Renal cortical epithelial cell (primary cell): Measurements from ENCODE around the gene CASP12. TPM values are rescaled to one million over a fixed set of nuclear protein-coding genes. Genes with fewer than 3 reads are reported as not detected.
A peak's percentile ranks its signal among the peaks of the same experiment; 100 is the strongest.
"Not testable (repeated sequence)": the region's sequence is repeated elsewhere in the genome, so short reads cannot be mapped to it uniquely, and the experiment has no call there.

Experiments used
- DNase-seq: peaks from one replicate; pipeline ENCODE4 v3.0.0-alpha.2; 2011; ENCODE audit warnings: low read depth
- total RNA-seq: library from RNA; depleted of rRNA; stranded (reverse); fragments of >200 nt; gene quantifications from 2 replicates; pipeline ENCODE4 v1.2.3, GENCODE V29; 2014

Gene CASP12
- not detected in 2 replicates for total RNA-seq

DNA sequence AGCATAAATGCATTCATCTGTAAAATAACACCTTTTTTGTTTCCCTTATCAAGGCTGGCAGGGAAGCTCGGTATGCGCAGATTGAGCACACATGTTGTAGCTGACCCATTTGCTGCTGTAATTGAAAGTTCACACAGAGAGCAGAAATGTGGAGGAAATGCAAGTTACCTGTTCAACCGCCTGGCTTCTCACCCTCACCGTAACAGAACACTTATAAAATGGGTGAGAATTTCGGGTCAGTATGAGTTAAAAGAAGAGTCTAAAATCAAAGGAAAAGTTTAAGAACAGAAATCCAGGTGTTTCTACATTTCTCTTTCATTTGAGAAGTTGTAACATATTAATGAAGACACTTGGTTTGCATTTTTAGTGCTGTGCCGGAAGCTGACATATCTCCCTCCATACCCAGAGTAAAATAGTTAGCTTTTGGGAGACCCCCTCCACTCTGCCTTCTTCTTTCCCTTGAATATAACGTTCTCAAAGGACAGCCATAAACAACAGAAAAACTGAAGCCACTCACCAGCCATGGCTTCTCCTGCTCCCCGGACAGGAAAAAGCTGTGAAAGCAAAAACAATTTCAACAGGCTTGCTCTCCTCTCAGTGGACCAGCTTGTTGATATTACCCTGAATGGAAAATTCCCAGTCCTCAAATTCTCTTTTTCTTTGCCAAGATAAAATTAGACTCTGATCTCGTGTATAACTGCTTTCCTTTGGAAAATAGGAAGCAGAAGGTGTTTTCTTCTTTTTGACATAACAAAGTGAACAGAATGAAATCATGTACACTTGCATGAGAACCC is at the start of gene CASP12:
TSS of gene CASP12 (minus strand) at position 570 of the 794 bp plus-strand sequence.
- DNase-seq: no peak

DNA sequence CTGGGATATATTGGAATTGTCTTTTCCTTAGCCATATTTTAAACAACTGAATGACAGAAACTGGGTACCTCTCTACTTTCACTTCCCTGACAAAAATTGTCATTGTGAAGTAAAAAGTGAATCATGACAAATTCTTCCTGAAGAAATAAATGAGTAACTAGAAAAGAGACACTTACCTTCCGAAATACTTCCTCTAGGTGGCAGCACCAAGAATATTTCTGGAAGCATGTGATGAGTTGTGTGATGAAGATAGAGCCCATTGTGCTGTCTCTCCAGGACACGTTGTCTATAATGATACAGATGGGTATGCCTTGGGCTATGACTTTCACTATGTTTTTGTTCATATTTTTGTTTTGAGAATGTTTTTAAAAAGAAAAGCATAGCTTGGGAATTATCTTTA is 48.6 kb upstream of the CASP12 start:
- DNase-seq: peak; percentile 75

DNA sequence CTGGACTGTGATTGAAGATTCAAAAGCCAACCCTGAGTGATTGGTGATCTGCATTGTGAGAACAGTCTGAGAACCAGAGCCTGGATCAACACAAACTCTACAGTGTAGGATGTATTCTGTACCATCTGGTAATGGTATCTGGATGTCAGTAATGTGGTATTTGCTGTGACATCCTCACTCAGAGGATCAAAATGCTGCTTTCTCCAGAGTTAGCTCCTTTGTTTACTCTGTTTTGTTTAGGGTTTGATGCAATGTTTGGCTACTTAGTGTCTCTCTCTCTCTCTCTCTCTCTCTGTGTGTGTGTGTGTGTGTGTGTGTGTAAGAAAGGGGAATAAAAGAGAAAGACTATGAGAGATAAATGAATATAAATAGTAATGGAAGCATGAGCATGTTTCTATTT is 45.8 kb upstream of the CASP12 start:
- no peak for DNase-seq

DNA sequence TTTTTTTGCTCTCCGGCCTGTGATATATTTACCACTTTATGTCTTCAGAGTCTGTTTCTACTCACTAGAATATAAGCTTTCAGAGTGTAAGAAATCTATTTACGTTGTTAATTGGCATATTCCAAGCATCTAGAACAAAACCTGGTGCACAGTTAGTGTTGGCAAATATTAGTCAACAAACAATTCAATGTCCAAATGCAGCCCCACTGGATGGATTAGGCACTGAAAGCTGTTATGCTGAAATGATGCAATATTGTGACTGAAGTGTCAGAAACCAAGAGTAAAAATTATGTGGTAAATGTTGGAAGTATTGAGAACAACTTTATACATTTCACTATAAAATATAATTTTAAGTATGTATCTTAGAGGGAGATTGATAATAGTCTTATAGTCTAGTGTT is 45.3 kb upstream of the CASP12 start:
- DNase-seq: no peak

DNA sequence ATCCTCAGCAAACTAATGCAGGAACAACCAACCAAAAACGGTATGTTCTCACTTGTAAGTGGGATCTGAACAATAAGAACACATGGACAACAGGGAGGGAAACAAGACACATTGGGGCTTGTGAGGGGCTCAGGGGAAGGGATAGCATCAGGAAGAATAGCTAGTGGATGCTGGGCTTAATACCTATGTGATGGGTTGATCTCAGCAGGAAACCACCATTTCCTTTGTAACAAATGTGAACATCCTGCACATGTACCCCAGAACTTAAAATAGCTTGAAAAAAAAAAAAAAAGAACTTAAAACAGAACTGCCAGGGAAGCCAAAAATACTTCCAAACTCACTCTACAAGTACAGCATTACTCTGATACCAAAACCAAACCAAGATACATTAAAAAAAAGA is 36.3 kb upstream of the CASP12 start:
- no peak for DNase-seq

DNA sequence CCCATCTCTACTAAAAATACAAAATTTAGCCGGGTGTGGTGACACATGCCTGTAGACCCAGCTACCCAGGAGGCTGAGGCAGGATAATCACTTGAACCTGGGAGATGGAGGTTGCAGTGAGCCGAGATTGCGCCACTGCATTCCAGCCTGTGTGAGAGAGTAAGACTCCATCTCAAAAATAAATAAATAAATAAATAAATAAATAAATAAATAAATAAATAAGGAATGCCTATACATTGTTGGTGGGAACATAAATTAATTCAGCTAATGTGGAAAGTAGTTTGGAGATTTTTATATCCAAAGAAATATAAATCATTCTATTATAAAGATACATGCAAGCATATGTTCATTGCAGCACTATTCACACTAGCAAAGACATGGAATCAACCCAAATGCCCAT is 35.8 kb upstream of the CASP12 start:
- not testable (repeated sequence) for DNase-seq

DNA sequence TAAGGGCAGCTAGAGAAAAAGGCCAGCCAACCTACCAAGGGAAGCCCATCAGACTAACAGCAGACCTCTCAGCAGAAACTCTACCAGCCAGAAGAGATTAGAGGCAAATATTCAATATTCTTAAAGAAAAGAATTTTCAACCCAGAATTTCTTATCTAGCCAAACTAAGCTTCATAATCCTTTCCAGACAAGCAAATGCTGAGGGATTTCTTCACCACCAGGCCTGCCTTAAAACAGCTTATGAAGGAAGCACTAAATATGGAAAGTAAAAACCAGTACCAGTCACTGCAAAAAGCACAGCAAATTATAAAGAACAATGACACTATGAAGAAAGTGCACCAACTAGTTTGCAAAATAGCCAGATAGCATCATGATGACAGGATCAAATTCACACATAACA is 30.6 kb upstream of the CASP12 start:
- no peak for DNase-seq

DNA sequence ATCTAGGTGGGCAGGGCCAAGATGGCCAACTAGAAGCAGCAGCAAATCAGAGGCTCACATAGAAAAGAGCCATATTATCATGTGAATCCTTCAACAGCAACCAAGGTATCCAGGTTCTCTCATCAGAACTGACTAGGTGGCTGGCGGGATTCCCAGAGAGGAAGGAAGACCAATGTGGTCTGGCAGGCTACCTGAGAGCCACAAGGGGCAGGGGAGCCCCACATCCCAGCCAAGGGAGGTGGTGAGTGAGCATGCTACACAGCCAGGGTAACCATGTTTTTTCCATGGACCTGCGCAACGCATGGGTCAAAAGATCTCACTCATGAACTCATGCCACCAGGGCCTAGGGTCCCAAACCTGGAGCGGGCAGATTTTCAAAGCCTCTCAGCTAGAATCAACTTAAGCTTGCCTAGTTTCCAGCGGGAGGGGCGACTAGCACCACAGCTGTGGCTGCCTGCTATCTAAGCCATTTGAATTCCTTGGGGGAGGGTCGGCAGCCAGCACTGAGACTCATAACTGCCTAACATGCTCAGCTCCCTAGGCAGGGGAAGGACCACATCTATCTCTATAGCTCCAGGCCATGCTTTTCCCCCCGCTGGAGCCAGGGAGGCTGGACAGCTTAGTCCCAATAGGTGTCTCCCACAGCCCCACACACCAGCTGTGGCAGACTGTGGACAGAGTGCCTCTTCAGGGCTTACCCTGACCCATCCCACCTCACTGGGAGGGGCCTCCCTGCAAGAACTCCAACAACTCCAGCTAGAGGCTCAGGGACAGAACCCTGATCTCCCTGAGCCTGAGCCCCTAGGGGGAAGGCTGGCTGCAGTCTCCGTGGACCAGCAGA is 28.7 kb upstream of the CASP12 start:
- DNase-seq: no peak

DNA sequence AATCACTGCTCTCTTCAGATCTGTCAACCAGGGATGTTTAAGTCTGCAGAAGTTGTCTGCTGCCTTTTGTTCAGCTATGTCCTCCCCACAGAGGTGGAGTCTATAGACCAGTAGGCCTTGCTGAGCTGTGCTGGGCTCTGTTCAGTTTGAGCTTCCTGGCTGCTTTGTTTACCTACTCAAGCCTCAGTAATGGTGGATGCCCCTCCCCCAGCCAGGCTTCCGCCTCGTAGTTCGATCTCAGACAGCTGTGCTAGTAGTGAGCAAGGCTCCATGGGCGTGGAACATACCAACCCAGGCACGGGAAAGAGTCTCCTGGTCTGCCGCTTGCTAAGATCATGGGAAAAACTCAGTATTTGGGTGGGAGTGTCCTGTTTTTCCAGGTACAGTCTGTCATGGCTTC is 27.6 kb upstream of the CASP12 start:
- no peak for DNase-seq

DNA sequence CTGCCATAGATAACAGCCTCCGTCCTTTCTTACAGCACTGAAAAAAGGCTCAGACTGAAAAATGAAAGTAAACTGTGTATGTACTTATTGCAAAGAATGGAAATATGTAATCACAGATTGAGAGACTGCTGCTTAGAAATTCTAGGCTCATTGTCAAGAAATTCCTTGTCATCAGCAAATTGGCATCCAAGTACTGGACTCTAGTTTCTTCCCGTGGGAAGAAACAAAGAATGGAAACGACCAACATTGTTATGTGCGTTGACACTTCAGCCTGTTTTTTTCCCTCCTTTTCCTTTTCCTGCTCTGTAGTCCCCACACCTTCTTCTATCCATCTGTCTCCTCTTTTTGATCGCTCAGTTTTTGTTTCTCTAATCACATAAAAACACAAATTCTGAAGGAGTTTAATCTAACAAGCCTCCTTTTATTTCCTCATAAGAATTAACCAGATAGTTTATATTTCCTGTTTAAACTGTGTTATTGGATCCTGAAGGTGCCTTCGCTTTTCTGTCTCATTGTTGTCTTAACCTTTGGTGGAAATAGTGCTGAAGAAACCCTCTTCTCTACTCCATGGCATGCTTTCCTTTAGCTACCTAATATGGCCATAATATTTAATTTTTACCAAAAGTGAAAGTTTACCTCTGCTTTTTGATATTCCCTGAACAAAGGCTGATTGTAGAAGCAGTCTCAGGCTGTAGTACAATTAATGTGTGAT is 20.0 kb upstream of the CASP12 start:
- DNase-seq: peak; percentile 12

DNA sequence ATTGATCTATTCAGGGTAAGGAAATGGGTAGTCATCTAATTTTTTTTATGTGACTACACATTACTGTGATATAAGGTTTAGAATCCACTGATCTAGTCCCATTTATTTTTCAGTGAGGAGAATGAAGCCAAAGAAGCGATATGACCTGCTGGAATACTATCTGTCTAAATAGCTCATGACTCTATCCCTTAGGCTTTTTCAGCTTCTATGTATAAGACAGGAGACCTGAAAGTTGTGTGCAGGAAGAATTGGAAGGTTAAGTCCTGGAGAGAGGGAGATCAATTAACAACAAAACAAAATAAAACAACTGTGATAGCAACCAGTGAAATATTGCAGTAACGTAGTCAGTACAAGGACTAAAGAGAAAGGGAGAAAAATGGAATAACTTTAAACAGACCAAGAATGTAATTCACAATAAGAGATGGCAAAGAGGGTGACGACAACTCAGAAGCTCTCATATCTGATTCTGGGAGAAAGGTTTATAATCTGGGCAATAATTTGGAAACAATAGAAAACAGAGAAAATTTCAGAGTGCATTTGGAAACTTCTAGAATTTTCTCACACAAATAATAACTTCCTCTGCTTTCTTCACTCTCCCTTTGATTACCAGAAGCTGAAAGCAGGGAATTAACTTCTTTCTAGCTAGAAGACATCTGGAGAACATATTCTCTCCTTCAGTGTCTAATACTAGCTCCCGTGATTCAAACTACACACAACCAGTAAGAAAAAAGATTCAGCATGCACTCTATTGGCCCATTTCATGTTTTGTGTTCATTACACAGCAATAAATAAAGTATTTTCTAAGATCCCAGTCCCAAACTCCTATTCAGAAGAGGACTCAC is 19.2 kb upstream of the CASP12 start:
- no peak for DNase-seq

DNA sequence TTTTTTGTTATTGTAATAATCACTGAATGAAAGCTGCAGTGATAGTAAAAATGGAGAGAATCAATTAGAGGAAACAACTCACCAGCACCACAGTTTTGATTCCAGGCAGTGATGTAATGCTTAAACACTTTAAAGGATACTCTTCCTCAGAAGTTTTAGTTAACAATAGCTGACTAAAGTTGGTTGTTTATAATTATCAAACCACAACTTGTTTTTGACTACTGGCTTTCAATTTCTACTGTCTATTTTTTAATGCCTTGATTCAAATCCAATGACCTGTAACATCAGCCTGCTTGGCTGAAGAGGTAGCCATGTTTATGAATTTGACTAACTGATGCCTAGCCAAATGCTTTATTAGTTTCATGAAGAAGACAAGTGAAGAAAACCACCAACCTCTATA is 18.2 kb upstream of the CASP12 start:
- peak; percentile 46 for DNase-seq

DNA sequence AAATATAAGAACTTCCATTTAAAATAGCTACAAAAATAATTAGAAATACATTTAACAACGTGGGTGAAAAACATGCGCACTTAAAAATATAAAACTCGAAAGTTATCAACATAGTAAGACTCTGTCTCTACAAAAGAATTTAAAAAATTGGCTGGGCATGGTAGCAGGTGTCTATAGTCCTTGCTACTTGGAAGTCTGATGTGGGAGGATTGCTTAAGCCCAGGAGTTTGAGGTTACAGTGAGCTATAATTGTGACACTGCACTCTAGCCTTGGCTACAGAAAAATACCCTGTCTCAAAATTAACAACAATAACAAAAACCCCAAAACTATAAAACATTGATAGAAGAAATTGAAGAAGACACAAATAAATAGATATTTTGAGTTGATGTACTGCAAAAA is 13.8 kb upstream of the CASP12 start:
- DNase-seq: no peak

DNA sequence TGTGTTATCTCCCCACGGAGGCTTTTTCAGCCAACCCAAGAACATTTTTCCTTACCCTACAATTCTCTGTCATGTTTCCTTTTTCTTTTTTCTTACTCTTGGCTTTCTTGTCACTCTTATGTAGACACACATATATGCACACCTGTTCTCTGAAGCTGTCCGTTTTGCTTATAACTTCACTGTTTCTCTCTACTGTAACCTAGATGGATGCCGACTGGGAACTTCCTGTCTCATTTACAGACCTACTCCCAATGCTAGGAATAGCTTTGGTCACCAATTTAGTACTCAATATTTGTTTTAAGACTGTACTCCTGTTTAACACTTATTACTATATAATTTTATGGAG is 9.9 kb upstream of the CASP12 start:
- DNase-seq: no peak

DNA sequence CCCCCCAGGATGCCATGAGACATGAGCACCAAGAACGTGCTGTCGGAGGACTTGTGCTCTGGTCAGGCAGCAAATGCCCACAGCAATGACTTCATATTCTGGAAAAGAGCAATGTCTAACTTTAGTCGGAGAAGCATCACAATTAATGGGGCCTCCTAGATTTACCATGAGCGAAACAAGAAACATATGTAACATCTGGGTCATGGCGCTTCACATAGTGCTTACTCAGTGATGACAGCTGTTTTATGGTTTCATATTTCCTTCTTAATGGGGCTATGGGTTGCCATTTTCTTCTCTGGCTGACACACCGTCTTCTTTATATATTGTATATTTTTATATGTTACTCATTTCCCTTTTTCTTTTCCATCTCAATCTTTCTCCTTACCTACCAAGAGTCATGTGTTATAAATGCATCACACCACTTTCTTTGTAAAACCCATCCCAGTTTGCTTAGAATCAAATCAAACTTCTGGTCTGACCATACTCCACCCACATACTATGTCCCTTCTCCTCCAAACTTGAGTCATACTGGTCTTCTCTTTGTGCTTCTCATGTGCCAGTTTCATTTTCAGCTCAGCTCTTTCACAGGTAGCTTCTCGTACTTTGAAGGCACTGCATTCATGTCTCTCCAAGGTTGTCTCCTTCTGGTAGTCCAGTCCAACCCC is 9.4 kb upstream of the CASP12 start:
- DNase-seq: no peak

DNA sequence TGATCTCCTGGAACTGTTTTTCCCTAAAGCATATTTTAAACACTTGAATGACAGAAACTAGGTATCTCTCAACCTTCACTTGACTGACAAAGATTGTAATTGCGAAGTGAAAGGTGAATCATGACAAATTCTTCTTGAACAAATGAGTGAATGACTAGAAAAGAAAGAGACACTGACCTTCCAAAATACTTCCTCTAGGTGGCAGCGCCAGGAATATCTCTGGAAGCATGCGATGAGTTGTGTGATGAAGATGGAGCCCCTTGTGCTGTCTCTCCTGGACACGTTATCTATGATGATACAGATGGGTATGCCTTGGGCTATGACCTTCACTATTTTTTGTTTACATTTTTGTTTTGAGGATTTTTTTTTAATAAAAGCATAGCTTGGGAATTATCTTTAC is 7.0 kb upstream of the CASP12 start:
- DNase-seq: peak; percentile 3

DNA sequence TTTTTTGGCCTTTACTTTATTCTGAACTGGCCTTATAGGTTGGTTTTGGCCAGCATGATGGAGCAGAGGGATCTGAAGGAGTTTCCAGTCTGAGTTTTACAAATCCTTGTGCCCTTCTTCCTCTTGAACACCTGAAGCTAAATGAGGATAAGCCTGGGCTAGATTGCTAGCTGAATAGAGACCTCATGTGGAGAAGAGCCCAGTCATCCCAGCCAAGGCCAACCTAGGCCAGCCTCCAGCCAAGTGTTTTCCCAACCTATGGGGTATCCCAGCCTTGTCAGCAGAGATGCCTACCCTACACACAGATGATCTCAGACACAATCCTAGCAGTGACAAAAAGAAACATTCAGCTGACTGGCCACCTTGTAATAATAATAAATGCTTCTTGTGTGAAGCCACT is 966 bp upstream of the CASP12 start:
- DNase-seq: no peak

DNA sequence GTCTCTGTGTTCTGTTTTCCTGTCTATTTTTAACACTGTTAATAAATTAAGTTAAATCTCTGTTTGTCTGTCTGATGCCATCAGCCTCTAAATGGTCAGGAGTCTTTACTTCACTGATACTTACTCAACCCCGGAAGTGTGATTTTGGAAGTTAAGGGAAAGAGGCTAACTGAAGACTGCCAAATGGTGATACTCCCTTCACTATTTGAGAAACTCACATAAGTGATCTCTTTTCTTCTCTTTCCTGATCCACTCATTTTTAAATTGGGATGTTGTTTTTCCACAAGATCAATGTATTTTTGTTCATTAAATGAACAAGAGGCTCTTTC is 389 bp upstream of the CASP12 start:
- DNase-seq: no peak

DNA sequence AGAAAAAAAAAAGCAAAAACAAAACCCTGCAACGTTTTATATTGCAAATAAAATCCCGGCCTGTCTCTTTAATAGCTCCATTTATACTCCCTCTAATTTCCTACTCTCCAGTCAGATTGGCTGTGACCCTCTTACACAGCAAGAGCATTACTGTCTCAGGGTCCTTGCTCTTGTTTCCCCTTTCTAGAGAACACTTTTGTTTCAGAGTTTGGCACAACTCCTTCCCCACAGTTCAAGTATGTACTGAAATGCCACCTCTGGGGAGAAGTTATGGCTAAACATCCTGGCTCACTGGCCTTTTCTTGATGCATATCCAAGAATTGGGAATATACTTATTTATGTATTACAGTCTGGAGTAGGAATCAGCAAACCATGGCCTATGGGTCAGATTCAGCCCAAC is 2.6 kb downstream of the CASP12 start:
- DNase-seq: no peak

DNA sequence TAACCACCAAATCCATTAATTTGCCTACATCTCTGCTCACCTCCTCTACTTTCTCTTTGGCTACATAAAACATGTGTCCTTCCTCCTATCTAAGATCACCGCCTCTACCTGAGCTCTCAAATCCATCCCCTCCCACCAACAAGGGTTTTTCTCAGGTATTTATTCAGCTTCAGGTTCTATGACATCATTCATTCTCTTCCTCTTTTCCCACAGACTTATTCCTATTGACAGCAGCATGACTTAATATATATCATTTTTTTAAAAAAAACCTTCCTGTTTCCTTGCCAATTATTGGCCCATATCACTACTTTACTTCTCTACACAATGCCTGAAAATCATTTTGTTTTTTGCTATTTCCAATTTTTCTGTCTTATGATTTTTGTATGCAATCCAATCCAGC is 4.4 kb downstream of the CASP12 start:
- DNase-seq: no peak
